ENCODE results near the gene SNX2.

The SNX2 gene

DNA sequence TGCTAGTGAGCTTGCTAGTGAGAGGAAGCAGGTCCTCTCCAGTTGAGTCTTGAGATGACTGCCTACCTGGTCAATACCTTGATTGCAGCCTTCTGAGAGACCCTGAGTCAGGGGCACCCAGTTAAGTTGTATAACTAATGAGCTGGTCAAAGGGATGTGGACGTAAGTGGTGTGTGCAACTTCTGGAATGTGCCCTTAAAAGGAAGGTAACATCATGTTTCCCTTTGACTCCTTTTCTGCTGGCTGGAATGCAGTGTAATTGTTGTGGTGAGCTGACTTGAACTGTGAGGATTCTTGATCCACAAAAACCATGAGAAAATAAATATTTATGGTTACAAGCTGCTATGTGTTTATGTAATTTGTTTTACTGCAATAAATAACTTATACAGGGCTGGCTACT is 2.4 kb upstream of the SNX2 start:
- no peak for DNase-seq (ENCODE audit: low read depth)

DNA sequence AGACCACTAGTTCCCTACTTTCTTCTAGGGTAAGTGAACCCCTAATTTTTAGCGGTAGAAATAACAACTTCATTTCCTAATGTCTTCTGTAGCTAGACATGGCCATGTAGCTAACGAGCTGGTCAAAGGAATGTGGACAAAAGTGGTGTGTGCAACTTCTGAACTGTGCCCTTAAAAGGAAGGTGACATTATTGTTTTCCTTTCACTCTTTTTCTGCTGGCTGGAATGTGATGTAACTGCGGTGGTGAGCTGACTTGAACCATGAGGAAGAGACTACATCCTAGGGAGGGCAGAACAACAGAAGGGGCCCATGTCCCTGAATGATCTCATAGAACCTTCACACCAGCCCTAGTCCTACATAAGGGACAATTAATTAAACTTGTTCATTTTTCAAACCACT is 1.3 kb upstream of the SNX2 start:
- no peak for DNase-seq (ENCODE audit: low read depth)

DNA sequence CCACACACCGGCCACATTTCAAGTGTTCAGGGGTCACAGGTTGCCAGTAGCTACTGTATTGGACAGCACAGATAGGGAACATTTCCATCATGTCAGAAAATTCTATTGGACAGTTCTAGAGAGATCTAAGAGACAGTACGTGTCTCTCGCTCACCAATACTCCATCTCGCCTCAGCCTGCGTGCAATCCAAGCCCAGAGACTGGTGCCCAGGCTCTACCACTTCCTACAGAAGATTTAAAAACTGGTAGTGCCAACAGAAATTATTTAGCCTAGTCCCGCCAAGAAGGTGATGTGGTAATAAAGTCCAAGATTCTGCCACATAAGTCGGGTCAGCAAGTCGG is 390 bp upstream of the SNX2 start:
- no peak for DNase-seq (ENCODE audit: low read depth)

DNA sequence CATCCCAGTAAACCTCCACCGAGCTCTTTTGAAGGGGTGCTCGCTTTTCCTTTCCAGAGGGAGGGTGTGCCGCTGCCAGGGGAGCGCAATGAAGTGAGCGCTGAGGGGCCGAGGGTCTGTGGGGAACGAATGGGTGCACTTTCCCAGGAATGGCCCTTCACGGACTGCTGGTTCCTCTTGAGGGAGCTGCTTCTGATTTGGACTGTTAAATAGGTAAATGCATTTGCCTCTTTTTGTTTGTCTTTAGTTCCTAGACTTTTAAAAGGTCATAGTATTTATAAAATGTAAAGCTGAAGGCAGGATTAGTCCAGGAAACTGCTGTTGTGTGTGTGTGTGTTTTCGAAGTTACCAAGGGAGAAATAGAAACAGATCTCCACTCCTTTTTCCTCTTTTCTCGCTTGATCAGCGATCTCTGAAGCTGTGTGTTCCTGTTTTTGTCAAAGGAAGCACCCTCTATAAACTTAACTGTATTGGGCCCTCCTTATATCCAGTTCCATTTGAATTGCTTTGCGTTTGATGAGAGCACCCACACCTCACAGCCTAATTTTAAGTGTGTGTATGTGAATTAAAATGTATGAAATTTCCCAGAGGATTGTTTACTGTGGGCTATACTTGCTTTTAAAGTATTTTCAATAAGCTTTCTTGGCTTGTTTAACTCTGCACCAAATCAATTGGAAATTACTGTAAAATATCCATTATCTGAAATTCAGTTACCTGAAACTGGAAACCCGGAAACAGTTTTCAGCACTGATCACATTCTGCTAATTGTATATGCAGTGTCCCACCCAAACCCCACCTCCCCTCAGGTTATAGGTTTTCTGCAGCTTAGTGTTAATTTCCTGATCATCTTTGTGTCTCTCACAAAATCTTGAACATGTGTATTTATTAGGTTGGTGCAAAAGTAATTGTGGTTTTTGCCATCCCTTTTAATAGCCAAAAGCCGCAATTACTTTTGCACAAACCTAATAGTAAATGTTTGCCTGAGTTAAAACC is 966 bp downstream of the SNX2 start:
- no peak for DNase-seq (ENCODE audit: low read depth)

DNA sequence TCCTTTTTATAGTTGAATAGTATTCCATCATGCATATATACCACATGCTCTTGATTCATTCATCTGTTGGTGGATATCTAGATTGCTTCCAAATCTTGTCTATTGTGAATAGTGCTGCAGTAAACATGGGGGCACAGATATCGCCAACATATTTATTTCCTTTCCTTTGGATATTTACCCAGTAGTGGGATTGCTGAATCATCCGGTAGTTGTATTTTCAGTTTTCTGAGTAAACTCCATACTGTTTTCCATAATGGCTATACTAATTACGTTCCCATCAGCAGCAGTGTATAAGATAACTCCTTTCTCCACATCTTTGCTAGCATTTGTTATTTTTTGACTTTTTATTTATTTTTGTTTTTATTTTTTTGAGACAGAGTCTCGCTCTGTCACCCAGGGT is 3.3 kb downstream of the SNX2 start:
- no peak for DNase-seq (ENCODE audit: low read depth)

DNA sequence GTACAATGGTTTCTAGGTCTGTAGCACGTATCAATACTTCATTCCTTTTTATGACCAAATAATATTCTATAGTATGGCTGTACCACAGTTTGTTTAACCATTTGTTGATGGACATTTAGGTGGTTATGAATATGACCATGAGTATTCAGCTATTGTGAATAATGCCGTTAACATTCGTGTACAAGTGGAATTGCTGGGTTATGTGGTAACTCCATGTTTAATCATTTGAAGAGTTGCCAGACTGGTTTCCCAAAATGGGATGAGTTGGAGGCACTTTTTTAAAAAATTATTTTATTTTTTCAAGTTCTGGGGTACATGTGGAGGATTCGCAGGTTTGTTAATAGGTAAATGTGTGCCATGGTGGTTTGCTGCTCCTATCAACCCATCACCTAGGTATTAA is 4.6 kb downstream of the SNX2 start:
- DNase-seq (ENCODE audit: low read depth): no peak

DNA sequence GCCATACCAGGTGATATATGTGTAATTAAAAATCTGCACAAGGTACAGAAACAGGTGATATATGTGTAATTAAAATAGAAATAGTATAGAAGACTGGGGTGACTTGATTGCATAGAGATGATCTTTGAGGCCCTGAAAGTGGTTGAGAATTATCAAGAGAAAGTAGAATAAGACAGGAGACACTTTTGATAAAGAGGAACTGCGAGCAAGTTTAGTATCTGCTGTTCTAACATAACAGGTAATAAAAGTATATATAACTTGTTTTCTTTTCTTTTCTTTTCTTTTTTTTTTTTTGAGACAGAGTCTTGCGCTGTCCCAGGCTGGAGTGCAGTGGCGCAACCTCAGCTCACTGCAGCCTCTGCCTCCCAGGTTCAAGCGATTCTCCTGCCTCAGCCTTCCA is 5.4 kb downstream of the SNX2 start:
- DNase-seq (ENCODE audit: low read depth): no peak

DNA sequence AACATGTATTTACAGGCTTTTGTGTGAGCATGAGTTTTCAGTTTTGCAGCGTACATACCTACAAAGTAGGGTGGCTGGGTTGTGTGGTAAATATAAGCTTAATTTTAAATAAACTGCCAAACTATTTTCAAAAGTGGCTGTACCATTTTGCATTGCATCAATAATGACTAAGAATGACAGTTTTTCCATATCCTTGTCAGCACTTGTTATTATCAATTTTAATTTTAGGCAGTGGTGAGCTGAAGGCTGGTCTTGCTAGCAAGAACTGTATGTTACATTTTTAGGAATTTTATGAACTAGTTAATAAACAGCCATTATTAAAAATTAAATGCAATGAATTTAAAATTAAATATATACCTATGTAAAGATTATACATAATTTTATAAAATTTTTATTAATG is 6.6 kb downstream of the SNX2 start:
- no peak for DNase-seq (ENCODE audit: low read depth)

DNA sequence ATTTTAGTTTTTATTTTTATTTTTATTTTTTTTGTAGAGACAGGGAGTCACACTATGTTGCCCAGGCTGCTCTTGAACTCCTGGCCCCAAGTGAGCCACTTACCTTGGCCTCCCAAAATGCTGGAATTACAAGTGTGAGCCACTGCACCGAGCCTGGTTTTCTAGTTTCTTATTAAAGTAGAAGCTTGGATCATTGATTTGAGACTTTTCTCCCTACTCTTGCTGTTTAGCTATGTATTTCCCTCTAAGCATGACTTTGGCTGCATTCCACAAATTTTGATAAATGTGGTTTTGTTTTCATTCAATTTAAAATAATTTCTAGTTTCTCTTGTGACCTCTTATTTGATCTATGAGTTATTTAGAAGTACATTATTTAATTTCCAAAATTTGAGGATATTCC is 10.4 kb downstream of the SNX2 start:
- DNase-seq (ENCODE audit: low read depth): no peak

DNA sequence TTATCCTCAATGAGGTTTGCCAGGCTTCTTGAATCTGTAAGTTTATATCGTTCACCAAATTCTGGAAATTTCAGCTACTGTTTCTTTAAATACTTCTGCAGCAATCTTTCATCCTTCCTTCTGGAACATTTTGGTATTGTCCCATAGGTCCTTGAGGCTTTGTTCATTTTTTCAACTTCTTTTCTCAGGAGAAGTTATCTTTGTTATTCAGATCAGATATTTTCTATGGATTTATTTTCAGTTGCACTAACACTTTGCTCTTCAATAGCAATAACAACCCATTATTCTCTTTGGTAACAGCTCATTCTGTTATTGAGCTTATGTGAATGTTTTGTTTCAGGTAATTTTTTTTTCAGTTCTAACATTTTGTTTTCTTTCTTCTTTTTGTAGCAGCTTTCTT is 13.5 kb downstream of the SNX2 start:
- DNase-seq (ENCODE audit: low read depth): no peak

DNA sequence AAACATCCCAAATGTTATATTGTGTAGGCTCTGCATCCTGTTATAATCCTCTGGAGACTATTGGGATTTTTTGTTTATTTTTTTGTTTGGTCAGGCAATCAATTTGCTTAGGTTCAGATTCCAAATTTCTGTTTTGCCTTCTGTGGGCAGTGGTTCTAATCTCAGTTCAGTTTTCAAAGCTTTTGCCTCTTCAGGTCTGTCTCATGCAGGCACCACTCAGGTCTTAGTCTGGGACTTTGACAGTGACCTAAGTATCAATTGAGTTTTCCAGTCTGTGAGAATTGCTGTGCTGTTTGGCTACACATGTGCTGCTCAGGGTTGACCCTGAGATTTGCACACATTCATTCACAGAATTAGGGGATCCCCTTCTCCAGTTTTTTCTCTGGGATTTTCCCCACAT is 14.1 kb downstream of the SNX2 start:
- no peak for DNase-seq (ENCODE audit: low read depth)

DNA sequence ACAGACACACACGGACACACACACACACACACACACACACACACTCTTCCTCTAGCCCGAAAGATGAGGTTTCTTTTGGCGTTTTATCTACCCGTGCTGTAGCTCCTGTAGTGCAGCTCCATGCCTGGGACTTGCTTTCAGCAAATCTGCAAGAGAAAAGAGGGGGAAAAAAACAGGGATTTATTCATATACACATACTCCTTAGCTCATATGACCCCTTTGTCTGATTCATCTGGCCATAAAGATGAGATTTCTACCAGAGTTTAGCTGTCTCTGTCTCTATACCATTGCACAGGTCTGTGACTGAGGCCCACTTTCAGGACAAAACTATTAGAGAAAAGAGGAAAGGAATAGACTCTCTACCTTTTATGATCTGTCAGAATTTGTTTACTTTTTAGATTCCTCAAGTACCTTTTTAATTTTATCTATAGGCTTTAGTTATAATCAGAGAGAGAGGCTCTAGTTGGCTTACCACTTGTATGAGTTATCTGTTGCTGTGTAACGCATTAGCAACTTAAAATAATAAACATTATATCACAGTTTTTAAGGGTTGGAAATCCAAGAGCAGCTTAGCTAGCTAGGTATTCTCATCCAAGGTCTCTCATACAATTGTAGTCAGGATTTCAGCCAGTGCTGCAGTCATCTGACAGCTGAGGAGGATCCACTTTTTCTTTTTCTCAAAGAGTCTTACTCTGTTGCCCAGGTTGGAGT is 14.7 kb downstream of the SNX2 start:
- no peak for DNase-seq (ENCODE audit: low read depth)

DNA sequence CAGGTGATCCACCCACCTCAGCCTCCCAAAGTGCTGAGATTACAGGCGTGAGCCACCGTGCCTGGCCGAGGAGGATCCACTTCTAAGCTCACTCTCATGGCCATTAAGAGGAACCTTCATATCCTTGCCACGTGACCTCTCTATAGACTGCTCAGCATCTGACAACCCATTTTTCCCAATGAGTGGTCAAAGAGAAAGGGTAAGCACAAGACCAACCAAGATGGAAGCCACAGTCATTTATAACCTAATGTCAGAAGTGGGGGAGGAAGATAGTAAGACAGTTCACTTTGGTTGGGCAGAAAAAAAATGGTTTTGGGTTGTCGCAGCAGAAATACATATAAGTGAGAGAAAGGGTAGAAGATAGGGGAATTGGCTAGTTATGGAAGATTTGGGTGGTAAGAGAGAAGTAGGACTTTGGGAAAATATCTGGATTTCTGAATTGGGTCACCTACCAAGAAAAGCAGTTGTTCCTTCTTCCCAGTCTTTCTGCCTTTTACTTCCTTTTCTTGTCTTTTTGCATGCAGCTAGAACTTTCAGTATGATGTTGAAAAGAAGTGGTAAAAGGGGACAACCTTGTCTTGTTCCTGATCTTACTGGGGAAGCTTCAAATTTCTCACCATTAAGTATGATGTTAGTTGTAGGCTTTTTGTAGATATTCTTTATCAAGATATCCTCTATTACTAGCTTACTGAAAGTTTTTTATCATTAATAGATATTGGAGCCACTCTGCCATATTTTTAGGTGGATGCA is 15.6 kb downstream of the SNX2 start:
- no peak for DNase-seq (ENCODE audit: low read depth)

DNA sequence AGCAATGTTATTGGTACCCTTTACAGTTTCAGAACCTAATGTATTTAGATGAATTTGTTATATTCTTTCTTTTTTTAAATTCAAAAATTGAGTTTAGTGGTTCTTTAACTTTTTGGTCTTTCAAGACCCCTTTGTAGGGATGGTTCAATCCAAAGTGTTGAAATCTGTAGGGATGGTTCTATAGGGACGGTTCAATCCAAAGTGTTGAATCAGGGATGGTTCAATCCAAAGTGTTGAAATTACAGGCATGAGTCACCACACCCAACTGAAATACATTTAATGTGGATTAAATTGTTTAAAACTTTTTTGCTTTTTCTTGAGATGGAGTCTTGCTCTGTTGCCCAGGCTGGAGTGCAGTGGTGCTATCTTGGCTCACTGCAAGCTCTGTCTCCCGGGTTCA is 30.6 kb downstream of the SNX2 start:
- DNase-seq (ENCODE audit: low read depth): no peak

DNA sequence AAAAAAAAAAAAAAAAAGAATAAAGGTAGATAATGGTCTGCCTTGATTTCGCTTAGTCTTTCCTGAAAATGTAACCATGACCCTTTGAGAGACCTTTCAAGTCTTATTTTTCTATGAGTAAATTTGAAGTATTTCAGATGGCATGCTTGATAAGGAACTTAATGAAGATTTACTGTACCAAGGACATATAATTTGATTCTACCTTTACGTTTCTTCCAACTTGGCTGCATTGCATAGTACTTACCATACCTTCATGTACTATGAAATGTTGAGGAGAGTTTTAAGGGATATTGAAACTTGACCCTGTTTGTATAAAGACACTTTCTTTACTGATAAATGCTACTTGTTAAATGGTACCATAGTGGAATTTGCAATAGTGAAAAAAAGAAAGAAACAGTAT is 35.5 kb downstream of the SNX2 start:
- DNase-seq (ENCODE audit: low read depth): no peak

DNA sequence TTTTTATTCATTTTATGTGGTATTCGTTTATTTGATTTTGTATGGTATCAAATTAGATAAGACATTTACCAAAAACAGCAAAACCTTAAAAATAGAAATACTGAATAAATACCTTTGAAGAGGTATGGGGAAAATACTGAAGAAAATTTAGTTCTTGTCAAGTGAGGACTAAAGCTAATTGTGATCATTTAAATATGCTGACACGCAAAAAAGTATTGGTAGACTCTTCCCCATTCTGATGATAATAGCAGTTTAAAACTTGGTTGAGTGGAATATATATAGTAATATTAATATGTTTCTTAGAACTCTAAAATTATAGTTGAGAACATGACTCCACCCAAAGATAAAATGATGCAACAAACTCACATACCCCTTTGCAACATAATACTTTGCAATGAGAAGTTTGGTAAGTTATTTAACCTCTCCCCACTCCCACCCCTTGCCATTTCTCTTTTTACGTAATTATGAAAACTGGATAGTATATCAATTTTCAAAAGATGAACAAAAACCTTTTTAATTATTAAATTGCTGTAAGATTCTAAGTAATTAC is 40.4 kb downstream of the SNX2 start:
- no peak for DNase-seq (ENCODE audit: low read depth)

DNA sequence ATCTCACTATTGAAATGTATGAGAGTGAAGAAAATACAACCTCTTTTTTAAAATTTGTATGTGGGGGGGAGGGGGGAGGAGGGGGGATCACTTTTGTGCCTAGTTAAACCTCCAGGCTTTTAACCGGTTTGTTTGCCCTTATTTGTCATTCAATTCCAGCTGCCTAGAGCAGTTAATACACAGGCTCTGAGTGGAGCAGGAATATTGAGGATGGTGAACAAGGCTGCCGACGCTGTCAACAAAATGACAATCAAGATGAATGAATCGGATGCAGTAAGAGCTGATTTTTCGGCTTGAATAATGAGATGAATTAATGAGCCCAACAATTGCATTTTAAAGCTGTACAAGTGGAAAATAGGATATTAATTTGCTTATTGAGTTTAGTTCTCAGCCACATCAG is 41.9 kb downstream of the SNX2 start:
- no peak for DNase-seq (ENCODE audit: low read depth)

DNA sequence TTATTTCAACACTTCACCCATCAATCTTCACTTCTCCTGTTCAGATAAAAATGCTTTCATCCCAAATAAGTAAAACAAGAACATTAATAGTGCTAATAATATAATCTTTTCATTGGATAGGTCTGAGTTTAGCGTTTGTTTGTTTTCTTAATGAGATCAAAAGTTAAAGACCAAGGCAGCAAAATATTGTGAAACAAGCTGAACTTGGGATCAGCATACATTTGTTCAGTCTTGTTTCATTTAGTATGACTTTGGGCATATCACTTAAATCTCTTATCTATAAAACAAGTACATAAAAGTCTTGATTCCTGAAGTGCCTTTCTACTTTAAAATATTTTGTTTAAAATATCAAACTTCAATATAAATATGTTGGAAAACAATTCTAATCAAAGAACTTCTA is 57.1 kb downstream of the SNX2 start:
- DNase-seq (ENCODE audit: low read depth): no peak

DNA sequence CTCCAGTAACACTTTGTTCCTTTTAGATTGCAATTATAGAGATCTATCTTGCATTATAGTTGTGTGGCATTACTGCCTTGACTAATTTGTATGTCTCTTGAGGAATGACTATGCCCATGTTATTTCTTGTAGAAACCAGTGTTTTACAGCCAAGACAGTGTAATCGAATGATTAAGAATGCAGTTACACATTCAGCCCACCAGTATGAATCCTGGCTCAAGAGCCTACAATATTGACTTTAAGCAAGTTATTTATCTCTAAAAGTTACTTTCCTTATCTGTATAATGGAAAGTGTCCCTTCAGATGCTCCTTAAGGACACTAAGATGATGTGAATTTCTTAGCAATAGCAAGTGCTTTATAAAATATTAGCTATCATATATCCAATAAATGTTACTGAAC is 60.8 kb downstream of the SNX2 start:
- DNase-seq (ENCODE audit: low read depth): no peak

DNA sequence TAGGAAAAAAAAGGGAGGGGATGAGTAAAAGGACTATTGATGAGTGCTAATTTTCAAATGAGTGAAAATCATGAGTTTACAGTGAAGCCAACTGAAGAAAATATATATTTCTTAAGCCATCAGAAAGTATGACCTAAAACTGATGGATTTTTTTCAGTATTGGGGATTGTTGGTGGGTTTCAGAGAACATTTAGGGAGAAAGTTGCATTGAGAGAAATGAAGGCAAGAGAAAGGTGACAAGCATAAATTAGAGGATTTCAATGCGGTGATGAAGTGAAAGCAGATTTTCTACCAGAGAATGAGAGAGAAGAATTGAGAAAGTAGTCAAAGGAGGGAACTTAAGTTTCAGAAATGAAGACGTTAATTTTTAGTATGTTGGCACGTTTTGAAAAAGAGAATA is 62.1 kb downstream of the SNX2 start:
- no peak for DNase-seq (ENCODE audit: low read depth)

DNA sequence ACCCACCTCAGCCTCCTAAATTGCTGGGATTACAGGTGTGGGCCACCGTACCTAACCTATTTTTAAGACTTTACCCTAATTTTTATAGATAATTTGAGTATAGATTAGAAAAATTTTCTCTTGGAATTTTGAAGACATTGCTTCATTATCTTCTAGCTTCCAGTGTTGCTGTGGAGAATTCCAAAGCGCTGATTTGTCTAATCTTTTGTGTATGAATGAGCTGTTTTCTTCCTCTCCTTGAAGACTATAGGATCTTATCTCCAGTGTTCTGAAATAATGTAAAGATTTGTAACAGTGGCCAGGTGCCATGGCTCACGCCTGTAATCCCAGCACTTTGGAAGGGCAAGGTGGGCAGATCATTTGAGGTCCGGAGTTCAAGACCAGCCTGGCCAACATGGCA is 64.9 kb downstream of the SNX2 start:
- DNase-seq (ENCODE audit: low read depth): no peak

DNA sequence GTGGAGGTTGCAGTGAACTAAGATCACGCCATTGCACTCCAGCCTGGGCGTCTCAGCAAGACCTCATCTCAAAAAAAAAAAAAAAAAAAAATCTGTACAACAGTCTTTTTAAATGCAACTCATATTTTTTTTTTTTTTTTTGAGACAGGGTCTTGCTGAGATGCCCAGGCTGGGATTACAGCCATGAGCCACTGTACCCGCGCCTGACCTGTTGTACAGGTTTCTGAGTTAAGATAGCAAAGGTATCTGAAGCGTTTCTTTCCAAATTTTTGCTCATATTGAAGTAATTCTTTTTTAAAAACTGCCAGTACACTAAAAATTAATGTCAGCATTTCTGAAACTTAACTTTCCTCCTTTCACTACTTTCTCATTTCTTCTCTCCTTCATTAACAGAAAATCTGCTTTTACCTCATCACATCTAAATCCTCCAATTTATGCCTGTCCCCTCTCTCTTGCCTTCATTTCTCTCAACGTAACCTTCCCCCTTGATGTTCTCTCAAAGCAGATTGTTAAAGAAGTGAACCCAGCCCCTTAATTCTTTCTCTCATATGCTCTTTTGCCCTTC is 67.2 kb downstream of the SNX2 start:
- no peak for DNase-seq (ENCODE audit: low read depth)

Measured in stimulated activated CD8-positive, alpha-beta memory T cell treated with anti-CD3 and anti-CD28 coated beads, Interleukin-12 subunit alpha, Interleukin-12 subunit beta, amount 100 ng/mL, for 4 hours (primary cell).